Limb (tissue), 2 donors: ENCODE data around the gene NDFIP1.

Source experiments
- DNase-seq, 2 donors: peaks; one replicate each; pipeline ENCODE4 v3.0.0-alpha.2; 2016; ENCODE audit errors: extremely low spot score in 2 of 2

NDFIP1 gene

DNA sequence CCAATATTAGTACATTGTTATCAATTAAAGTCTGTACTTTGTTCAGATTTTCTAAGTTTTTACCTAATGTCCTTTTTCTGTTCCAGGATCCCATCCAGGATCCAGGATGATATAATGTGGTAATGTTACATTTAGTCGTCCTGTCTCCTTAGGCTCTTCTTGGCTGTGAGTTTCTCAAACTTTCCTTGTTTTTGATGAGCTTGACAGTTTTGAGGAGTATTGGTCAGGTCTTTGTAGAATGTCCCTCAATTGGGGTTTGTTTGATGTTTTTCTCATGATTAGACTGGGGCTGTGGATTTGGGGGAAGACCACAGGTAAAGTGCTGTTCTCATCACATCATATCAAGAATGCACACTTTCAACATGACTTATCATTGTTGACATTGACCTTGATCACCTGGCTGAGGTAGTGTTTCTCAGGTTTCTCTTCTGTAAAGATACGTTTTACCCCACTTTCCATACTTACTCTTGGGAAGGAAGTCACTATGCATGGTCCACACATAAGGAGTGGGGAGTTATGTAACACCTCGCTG, 9.6 kb downstream of the NDFIP1 start:
- DNase-seq = no peak

- DNase-seq = no peak
Observed at GRCh38 chr5:142119051-142119625, 10.6 kb downstream of the NDFIP1 start.

- no peak for DNase-seq
Observed at GRCh38 chr5:142120247-142120935, 11.8 kb downstream of the NDFIP1 start.

GRCh38 chr5:142122121-142122520, 13.5 kb downstream of the NDFIP1 start:
- DNase-seq = no peak

DNA sequence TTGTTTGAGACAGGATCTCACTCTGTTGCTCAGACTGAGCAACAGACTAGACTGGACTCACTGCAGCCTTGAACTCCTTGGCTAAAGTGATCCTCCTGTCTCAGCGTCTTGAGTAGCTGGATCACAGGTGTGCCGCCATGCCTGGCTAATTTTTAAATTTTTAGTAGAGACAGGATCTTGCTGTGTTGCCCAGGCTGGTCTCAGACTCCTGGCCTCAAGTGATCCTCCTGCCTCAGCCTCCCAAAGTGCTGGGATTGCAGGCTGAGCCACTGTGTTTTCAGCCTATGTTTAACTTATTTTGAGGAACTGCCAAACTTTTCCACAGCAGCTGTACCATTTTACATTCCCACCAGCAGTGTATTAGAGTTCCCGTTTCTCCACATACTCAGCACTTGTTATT, 16.8 kb downstream of the NDFIP1 start:
- DNase-seq = no peak

- DNase-seq = no peak
Observed at GRCh38 chr5:142125963-142126362, 17.4 kb downstream of the NDFIP1 start.

GRCh38 chr5:142128675-142129208, 20.2 kb downstream of the NDFIP1 start:
- no peak for DNase-seq

GRCh38 chr5:142129446-142130066, 21.0 kb downstream of the NDFIP1 start:
- no peak for DNase-seq

- DNase-seq = no peak
Observed at GRCh38 chr5:142131394-142131793, 22.8 kb downstream of the NDFIP1 start.

DNA sequence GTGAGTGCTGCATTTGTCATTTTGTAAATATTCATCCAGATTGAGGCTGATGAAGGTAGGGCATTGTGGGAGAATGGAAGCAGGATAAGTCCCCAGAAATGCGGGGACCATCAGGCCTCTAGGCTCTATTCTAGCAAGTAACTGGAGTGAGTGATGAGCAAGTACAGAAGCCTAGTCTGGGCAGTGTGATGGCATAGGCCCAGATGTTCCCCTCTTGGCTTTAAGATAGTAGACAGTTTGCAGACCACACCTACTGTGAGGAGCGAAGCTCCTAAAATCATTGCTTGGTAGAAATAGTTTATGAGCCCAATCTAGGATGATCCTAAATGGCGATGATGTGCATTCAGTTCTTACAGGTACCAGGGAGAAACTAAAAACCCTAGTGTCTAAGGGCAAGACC, 24.3 kb downstream of the NDFIP1 start:
- DNase-seq = no peak

DNA sequence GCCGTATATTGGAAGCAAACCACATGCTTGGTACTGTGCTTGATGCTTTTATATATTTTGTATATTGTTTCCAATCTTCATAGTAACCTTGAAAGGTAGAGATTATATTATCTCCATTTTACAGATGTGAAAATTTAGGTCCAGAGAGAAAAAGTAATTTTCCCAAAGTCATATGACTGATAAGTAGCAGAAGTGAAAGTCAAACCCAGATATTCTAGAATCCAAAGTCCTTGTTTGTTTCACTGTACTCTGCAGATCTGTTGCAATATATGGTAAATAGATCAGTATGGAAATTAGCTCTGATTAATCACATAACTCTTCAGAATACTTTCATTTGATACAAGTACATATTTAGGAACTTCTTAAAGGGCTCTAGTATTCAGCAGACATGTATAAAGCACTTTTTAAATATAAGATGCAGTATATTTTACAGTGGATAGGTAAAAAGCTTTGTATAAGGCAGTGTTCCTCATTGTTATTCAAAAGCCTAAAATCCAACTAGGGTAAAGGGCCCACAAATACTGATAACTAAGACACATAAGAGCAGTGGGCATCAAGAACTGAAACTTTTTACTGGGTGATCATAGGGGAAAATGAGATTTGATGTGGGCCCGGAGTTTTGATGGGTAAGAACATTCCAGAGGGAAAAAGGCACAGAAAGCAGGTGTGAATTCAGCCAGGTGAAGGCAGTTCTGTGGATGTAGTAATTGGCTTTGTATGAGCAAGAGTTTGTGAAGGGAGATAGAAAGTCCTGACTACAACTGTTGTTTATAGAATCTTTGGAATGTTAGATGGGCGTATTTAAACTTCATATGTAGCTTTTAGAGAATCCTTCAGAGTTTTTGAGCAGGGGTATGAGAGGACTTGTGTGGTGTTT, 25.0 kb downstream of the NDFIP1 start:
- DNase-seq = no peak

DNA sequence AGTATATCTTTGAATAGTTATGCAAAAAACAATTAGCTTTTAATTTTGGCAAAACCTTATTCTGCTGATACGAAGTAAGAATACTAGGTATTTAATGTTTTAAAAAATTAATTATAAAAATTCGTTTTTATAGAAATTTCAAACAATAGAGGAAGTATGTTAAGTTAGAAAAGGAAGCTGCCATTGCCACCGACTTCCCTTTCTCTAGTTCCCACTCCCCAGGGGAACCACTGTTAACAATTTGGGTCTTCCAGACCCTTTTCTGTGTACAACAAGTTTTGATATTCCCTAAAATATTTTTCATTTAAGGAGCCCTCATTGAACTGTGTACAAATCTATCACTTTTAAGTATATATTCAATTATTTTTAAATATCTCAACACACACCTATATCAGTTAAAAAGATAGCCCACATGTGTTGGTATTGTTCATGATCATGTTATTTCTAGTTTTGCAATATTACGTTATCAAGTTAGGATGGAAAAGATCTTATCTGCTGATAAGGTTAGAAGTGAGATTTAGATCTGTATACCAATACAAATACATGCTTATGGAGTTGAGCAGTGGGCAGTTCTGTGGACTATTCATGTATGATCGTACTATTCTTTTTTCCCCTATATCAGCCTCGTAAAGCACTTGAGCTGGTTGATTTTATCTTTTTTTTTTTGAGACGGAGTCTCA, 25.9 kb downstream of the NDFIP1 start:
- DNase-seq = no peak

GRCh38 chr5:142141463-142141862, 32.9 kb downstream of the NDFIP1 start:
- DNase-seq = no peak

DNA sequence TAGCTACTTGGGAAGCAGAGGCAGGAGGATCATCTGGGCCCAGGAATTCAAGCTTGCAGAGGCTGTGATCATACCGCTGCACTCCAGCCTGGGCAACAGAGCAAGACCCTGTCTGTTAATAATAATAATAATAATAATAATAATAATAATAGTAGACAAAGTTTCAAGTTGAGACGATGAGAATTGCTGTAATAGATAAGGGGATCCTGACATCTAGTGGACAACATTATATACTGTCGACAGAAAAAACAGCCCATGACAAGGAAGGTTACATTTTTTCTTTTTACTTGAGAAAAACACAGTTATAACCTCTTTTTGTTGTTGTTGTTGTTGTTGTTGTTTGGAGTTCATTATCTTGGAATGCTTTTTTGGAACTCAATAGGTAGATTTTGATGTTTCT, 35.3 kb downstream of the NDFIP1 start:
- peak in 1 of 2 donors; percentile 61 for DNase-seq

DNA sequence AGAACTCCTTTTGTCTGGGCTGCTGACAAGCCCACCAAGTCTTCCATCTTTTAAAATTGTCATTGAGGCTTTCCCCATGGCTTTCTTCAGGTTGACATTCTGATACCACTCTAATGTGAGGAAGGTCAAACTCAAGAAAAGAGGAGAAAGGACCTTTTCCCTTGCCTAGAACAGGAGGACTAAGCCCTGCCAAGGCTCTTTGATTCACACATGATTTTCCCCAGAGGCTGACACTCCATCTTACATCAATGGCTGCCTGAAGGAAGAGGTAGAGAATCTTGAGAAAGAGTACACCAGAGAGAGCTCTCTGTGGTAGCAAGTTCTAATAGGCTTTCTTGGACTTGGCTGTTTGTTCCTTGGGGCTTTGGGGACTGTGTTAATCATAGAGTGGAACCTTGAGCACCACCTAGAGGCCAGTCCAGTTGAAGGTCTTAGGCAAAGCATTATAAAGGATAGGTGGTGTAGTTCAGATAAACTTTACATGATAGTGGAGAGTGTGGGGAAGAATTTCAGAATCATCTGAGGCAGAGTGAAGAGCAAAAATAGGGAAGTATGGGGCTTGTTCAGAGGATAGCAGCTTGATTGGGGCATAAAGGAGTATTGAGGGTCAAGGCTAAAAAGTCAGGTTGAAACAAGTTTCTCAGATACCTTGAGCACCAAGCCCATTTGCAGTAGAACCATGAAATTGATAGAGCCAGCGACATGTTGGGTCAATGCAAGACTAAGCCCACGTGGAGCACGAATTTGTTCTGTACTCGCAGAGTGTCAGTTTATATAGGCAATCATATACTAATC, 36.7 kb downstream of the NDFIP1 start:
- DNase-seq = peak; percentile 63 to 65

- DNase-seq = no peak
Observed at GRCh38 chr5:142149363-142149762, 40.8 kb downstream of the NDFIP1 start.

- DNase-seq = no peak
Observed at GRCh38 chr5:142150431-142150830, 41.9 kb downstream of the NDFIP1 start.

DNA sequence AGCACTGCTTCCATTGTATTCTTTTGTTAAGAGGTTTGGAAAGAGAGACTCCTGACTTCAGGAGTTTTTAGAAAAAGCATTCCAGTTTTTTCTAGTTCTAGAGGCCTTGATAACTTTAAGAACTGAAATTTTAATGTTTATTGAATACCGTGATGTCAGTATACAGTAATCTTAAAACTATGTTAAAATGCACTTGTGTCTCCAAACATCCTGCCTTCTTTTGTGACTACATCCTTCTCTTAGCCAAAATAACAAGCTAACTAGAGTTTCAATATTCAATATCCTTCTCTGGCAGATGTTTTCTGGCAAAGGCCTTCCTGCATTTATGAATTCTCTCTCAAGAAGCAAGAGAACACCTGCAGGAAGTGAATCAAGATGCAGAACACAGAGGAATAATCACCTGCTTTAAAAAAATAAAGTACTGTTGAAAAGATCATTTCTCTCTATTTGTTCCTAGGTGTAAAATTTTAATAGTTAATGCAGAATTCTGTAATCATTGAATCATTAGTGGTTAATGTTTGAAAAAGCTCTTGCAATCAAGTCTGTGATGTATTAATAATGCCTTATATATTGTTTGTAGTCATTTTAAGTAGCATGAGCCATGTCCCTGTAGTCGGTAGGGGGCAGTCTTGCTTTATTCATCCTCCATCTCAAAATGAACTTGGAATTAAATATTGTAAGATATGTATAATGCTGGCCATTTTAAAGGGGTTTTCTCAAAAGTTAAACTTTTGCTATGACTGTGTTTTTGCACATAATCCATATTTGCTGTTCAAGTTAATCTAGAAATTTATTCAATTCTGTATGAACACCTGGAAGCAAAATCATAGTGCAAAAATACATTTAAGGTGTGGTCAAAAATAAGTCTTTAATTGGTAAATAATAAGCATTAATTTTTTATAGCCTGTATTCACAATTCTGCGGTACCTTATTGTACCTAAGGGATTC, 43.1 kb downstream of the NDFIP1 start:
- peak; percentile 64 to 88 for DNase-seq

DNA sequence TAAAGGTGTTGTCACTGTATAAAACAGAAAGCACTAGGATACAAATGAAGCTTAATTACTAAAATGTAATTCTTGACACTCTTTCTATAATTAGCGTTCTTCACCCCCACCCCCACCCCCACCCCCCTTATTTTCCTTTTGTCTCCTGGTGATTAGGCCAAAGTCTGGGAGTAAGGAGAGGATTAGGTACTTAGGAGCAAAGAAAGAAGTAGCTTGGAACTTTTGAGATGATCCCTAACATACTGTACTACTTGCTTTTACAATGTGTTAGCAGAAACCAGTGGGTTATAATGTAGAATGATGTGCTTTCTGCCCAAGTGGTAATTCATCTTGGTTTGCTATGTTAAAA, 43.8 kb downstream of the NDFIP1 start:
- DNase-seq = no peak
